Upper lobe of right lung (tissue), 1 donor: ENCODE measurements around the gene SECTM1. TPM values are rescaled to one million over a fixed set of nuclear protein-coding genes. Genes with fewer than 3 reads are reported as not detected.

Experiments used
- ATAC-seq: fragments of 200-7000 bp; cut with Tn5 transposase; one replicate; pipeline ENCODE4 v1.9.1; 2020; ENCODE audit warnings: mild to moderate bottlenecking, moderate library complexity
- DNase-seq: peaks from one replicate; pipeline ENCODE4 v3.0.0-alpha.2; 2020
- H3K27ac ChIP-seq: fragments of 200-600 bp; one replicate; pipeline ENCODE4 v1.8.0; 2022
- H3K27me3 ChIP-seq: fragments of 200-600 bp; one replicate; pipeline ENCODE4 v1.8.0; 2022; ENCODE audit warnings: mild to moderate bottlenecking
- H3K36me3 ChIP-seq: fragments of 200-600 bp; one replicate; pipeline ENCODE4 v1.8.0; 2022
- H3K4me1 ChIP-seq: fragments of 200-600 bp; one replicate; pipeline ENCODE4 v1.8.0; 2022
- H3K4me3 ChIP-seq: fragments of 200-600 bp; one replicate; pipeline ENCODE4 v1.8.0; 2022; ENCODE audit warnings: mild to moderate bottlenecking
- H3K9me3 ChIP-seq: fragments of 200-600 bp; one replicate; pipeline ENCODE4 v1.8.0; 2022
- intact Hi-C: fragments of 100-400 bp; cut with DNase I; formaldehyde crosslinking; loops from one replicate; pipeline ENCODE4 v1.11.0; 2022
- total RNA-seq: library from RNA; stranded (reverse); fragmentation: NEBNext Ultra II Directional; extraction: Animal tissue kit (Norgen Biotek cat#: 25700); gene quantifications from one replicate; pipeline ENCODE4 v1.2.1, GENCODE V29; 2021
- TF ChIP-seq, protein P1 (sequence below): fragments of 200-600 bp; IDR thresholded peaks from one replicate; pipeline ENCODE4 v1.8.0; 2022; ENCODE audit warnings: antibody characterized with exemption
- donor health status: DM: no; HTN: yes; CAD: no; lungs with severe emphysema.

Gene SECTM1
- total RNA-seq, 1 donor from 2014 or later = 26.4 TPM

DNA sequence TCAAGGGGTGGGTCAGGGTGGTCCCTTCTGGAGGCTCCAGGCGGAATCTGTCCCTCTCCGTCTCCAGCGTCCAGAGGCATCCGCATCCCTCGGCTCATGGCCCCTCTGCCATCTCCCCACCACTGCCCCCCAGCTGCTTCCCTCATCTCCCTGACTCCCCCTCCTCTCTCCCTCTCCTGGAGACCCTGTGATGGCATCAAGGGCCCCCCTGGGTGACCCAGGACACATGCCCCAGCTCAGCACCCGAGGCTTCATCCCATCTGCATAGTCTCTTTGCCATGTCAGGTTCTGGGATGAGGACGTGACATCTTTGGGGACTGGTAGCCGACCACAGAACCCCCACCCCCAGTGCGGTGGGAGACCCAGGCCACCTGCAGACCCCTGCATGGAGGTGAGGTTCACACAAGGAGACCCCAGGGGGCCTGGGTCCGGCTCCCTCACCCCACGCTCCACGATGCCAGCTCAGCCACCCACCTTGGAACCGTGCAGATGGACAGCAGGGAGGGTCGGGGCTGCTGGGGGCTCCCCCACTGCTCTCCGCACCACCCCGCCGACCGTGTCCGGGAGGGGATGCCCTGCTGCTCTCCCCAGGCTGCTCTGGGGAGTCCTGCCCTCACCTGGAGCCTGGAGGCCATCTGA lies 3.8 kb downstream of the SECTM1 start:
- Histone ChIP-seq H3K27me3 (no peaks in the 10 kb centered on the region), H3K36me3 (no peaks in the 10 kb centered on the region), H3K4me1 (peaks cover 31% of the 10 kb centered on the region), H3K9me3 (no peaks in the 10 kb centered on the region), H3K4me3 (no peak overlapping the region), H3K27ac (no peak overlapping the region)
- no peak for ATAC-seq
- intact Hi-C loops = loop anchor here (10.0 kb wide), 1 partner anchor 295 kb away; the partner anchor contains the start of genes DCXR and RAC3
- peak; percentile 62 for DNase-seq
- TF ChIP-seq, protein P1, sequence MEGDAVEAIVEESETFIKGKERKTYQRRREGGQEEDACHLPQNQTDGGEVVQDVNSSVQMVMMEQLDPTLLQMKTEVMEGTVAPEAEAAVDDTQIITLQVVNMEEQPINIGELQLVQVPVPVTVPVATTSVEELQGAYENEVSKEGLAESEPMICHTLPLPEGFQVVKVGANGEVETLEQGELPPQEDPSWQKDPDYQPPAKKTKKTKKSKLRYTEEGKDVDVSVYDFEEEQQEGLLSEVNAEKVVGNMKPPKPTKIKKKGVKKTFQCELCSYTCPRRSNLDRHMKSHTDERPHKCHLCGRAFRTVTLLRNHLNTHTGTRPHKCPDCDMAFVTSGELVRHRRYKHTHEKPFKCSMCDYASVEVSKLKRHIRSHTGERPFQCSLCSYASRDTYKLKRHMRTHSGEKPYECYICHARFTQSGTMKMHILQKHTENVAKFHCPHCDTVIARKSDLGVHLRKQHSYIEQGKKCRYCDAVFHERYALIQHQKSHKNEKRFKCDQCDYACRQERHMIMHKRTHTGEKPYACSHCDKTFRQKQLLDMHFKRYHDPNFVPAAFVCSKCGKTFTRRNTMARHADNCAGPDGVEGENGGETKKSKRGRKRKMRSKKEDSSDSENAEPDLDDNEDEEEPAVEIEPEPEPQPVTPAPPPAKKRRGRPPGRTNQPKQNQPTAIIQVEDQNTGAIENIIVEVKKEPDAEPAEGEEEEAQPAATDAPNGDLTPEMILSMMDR = no peak

DNA sequence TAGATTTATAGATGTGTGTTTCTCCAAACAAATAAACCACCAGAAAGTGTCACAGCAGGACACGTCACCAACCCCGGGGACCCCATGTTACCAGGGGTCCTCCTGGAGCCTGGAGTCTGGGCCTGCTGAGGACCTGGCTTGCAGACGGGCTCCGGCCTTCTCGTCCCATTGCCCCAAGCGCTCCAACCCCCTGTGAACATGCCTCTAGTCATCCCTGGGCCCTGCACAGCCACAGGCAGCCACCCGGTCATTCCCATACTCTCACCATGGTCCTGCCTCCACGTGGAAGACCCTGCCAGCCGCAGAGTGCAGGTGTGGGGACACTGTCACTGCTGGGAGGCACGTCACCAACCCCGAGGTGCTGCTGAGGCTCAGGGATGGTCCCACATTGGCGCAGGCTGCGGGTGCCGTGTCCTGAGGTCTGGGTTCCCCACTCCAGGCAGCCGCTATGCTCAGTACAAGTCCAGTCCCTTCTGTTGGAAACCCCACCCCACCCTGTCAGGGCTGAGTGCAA lies 4.5 kb downstream of the SECTM1 start:
- ATAC-seq (no peak), DNase-seq (peak; percentile 61)
- no peaks in the 10 kb centered on the region for H3K9me3 ChIP-seq
- TF ChIP-seq, protein P1 = no peak
- H3K36me3 ChIP-seq = no peaks in the 10 kb centered on the region
- intact Hi-C loops = no loop called here
- H3K4me1 ChIP-seq = peaks cover 25% of the 10 kb centered on the region
- no peak overlapping the region for H3K27ac ChIP-seq
- no peaks in the 10 kb centered on the region for H3K27me3 ChIP-seq
- no peak overlapping the region for H3K4me3 ChIP-seq

DNA sequence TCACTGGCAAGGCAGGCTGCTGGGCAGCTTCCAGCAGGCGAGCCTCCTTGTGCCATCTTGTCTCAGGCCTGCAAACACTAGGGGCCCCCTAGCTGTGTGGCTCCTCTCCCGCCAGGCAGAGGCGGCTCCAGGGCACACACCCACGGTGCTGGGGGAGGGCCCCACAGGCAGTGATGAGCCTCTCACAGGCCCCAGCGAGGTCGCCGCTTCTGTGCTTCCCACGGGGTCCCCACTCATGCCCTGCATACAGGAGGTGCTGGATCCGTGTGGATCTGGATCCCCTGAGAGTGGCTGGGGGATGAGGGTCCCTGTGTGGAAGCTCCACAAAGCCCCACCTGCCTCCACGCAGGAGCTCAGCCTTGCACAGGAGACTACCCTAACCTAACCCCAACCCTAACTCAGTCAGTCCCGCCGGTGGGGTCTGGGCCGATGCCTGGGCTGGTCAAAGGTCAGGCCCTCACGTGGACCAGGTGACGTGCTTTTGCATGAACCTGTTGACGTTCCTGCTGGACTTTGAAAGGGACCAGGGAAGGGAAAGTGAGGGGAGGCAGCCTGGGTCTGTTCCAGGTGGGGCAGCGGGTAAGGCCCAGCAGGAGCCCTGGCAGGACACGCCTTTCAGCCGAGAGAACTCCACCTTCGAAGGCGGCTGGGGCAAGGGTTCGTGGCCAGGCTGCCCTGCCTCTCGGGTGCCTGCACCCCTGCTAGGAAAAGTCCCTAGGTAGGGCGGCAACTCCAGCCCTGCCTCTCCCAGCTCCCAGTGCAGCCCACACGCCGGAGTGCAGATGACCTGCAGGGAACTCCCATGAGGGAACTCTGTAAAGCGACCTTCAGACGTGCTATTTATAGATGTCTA lies 5.2 kb downstream of the SECTM1 start:
- no peaks in the 10 kb centered on the region for H3K36me3 ChIP-seq
- no peaks in the 10 kb centered on the region for H3K9me3 ChIP-seq
- H3K4me3 ChIP-seq = no peak overlapping the region
- DNase-seq (peak; percentile 60), ATAC-seq (no peak)
- peaks cover 22% of the 10 kb centered on the region for H3K4me1 ChIP-seq
- intact Hi-C loops = no loop called here
- TF ChIP-seq, protein P1 = no peak
- H3K27me3 ChIP-seq = no peaks in the 10 kb centered on the region
- H3K27ac ChIP-seq = no peak overlapping the region

DNA sequence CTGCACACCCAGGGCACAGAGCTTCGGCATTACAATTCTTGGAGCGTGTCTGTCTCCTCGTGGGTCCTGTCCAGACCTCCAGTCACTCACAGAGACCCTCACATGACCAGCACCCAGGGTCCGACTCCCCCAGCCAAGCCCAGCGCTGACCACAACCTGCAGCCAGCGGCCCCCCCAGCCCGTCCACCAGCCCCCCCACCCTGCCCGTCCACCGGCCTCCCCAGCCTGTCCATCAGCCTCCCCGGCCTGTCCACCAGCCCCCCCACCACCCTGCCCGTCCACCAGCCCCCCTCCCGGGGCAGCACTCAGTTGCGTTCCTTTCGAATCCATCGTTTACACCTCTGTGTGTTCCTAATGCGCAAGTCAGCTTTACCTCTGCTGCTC lies 5.8 kb downstream of the SECTM1 start:
- TF ChIP-seq, protein P1 = no peak
- Histone ChIP-seq H3K27ac (no peak overlapping the region), H3K9me3 (no peaks in the 10 kb centered on the region), H3K36me3 (no peaks in the 10 kb centered on the region), H3K4me3 (no peak overlapping the region), H3K4me1 (peaks cover 16% of the 10 kb centered on the region), H3K27me3 (no peaks in the 10 kb centered on the region)
- intact Hi-C loops = no loop called here
- DNase-seq (no peak), ATAC-seq (no peak)

GRCh38 chr17:82327289-82327688 lies 6.3 kb downstream of the SECTM1 start:
- Histone ChIP-seq H3K36me3 (no peaks in the 10 kb centered on the region), H3K4me3 (no peak overlapping the region), H3K4me1 (peaks cover 11% of the 10 kb centered on the region), H3K27me3 (no peaks in the 10 kb centered on the region), H3K27ac (no peak overlapping the region), H3K9me3 (no peaks in the 10 kb centered on the region)
- TF ChIP-seq, protein P1 = no peak
- intact Hi-C loops = no loop called here
- ATAC-seq (no peak), DNase-seq (no peak)
